Amniotic epithelial cell (primary cell): ENCODE measurements around the gene HSF4.

Experiments
- DNase-seq: peaks from one replicate; pipeline ENCODE4 v3.0.0-alpha.2; 2010; ENCODE audit warnings: low read depth

HSF4 gene

DNA sequence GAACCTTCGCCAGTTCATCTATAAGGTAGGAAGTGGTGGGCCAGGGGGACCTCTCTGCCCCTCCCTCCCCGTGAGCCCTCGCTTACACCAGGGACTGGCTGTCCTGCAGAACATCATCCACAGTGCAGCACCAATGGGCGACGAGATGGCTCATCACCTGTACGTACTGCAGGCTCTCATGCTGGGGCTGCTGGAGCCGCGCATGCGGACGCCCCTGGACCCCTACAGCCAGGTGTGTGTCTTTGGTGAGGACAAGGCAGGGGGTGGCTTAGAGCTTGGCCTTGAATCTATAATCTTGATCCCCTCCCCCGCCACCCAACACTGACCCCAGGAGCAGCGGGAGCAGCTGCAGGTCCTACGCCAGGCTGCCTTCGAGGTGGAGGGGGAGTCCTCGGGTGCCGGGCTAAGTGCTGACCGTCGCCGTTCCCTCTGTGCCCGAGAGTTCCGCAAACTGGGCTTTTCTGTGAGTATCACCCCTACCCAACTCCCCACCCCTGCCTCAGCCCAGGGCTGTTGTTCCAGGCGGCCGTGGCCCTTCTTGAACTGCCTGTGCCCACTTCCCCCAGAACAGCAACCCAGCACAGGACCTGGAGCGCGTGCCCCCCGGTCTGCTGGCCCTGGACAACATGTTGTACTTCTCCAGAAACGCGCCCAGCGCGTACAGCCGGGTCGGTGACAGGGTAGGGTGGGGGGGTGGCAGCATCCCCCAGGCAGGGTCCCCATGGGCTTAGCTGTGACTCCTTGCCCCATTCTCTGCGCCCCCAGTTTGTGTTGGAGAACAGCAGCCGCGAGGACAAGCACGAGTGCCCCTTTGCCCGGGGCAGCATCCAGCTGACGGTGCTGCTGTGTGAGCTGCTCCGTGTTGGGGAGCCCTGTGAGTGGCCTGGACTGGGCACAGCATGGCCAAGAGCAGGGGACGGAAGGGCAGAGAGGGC is 37.1 kb downstream of the HSF4 start:
- DNase-seq, result no peak

DNA sequence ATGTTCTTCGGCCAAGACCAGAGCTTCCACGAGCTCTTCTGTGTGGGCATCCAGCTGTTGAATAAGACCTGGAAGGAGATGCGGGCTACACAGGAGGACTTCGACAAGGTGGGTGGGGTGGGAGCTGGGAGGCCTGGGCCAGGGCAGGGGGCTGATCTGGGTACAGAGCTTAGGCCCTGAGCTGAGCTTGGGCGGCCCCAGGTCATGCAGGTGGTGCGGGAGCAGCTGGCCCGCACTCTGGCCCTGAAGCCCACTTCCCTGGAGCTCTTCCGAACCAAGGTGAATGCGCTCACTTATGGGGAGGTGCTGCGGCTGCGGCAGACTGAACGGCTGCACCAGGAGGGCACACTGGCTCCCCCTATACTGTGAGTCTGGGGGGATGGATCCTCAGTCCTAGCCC is 37.9 kb downstream of the HSF4 start:
- DNase-seq, result no peak

GRCh38 chr16:67202956-67203493 is 38.5 kb downstream of the HSF4 start:
- no peak for DNase-seq

- no peak for DNase-seq
Observed at GRCh38 chr16:67204076-67204475, 39.5 kb downstream of the HSF4 start.

- DNase-seq, result no peak
Observed at GRCh38 chr16:67206129-67206837, 41.7 kb downstream of the HSF4 start.

- no peak for DNase-seq
Observed at GRCh38 chr16:67206838-67207248, 42.3 kb downstream of the HSF4 start.

GRCh38 chr16:67207249-67208091 is 42.9 kb downstream of the HSF4 start:
- no peak for DNase-seq

- no peak for DNase-seq
Observed at GRCh38 chr16:67208154-67208896, 43.8 kb downstream of the HSF4 start.

- no peak for DNase-seq
Observed at GRCh38 chr16:67209565-67209964, 45.0 kb downstream of the HSF4 start.

DNA sequence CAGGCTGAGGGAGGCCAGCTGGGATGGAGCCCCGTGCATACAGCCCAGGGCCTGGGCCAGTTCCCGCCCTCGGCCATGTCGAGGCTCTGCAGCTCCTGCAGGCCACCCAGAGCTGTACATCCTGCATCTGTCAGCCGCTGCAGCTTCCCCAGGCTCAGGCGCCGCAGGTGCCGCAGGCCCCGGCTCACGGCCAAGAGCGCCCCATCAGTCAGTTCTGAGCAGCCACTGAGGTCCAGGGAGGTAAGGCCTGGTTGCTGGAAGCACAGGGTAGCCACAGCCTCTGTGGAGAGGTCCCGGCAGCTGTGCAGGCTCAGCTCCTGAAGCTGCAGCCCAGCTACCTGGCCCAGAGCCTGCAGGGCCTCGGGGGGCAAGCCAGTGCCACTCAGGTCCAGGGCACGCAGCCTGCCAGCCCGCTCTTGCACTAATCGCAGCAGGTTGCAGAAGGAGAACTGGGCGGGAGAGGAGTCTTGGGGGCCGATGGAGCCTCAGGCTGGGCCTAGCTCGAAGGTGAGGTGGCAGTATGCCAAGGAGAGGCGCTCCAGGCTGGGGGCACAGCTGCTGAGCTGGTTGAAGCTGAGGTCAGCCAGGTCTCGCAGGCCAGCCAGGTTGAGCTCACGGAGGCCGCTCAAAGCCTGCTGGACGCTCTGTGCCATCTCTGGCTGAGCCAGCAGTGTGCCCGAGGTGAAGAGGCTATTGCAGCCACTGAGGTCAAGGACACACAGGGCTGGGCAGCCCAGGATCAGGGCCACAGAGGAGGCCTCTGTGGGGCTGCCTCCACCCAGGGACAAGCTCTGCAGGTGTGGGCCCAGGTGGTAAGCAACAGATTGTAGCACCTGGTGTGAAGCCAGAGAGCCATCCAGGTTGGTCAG is 45.8 kb downstream of the HSF4 start:
- no peak for DNase-seq

DNA sequence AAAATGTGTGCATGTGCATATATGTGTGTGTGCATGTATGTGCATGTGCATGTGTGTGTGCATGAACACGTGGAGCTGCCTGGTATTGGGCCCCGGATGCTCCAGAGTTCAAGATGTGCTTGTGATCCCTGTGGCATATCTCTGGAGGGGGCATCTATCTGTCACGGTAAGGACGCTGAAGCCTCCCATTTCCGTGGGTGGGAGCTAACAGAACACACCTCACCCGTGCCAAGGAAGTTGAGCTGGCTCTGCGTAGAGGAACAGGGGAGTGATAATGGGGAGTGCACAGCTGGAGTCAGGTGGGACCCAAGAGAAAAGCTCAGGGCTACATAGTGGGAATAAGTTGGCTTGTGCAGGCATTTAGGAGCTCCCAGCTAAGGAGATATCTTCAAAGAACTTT is 47.1 kb downstream of the HSF4 start:
- DNase-seq, result no peak

DNA sequence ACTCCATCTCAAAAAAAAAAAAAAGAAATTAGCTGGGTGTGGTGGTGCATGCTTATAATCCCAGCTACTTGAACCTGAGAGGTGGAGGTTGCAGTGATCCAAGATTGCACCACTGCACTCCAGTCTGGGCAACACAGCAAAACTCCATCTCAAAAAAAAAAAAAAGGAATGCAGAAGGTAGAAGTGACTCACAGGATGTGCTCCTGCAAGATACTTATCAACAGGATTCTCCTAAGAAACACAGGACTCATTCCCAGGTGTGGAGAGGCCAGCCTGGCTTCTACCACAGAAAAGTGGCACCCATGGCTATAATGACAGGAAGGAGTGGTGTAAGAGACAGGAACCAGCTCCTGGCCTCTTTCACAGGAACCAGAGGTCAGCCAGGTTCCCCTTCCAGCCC is 48.2 kb downstream of the HSF4 start:
- no peak for DNase-seq

- no peak for DNase-seq
Observed at GRCh38 chr16:67213197-67214019, 48.9 kb downstream of the HSF4 start.

DNA sequence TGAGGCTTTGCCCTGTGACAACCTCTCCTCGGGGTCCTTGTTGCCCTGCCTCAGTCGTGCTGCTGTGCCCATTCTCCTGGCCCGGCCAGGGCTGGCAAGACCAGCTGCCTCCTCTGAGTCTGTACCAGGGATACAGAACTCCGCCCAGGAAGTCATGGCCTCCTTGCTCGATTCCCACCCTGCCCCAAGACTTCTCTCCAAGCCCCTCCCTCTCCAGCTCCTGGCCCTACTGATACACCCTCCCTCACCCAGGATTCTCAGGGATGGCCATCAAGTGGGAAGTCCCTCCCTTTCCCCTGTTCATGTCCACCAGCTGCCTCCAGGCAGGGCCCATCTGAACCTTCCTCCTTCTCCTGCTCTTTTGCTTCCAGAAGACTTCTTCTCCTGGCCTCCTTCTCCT is 51.2 kb downstream of the HSF4 start:
- no peak for DNase-seq

DNA sequence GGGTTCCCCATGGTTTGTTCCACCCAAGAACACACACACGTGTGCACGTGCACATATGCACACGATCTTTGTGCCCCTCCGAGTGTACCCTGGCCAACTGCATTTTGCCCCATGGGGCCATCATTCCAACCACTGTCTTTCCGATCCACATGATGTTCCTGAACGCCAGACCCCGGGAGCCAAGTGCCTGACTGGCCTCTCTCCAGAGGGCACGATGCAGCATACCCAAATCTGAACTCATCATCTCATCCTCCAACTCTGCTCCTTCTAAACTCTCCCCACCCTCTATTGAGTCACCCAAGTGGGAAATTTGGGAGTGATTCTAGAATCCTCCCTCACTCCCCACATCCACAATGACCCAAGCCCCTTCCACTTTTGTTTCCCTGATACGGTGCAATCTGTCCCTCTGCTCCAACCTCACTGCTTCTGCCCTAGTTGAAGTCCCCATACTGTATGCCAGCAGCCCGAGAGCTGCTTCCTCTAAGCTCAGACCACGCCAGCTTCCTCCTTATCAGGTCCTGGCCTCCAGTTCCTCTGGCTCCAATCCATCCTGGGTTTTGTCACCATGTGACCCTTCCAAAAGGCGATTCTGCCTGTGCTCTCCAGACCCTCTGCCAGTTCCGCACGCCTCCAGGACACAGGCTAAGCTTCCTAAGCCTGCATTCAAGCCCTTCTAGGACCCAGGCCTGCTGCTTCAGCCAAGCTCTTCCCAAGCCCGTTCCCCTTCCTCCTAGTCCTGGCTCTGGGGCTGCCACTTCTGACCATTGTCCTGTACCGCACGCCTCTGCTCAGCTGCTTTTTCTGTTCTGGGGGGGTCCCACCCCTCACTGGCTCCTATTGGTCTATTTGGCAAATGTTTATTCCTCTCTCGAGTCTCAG is 52.3 kb downstream of the HSF4 start:
- DNase-seq, result no peak
